Endodermal cell (in vitro differentiated cells): ENCODE measurements around the gene HSPB1. TPM values are rescaled to one million over a fixed set of nuclear protein-coding genes. Genes with fewer than 3 reads are reported as not detected.

Experiments used
- DNase-seq: peaks from one replicate; pipeline ENCODE4 v3.0.0-alpha.2; 2017
- H3K27ac ChIP-seq: 2 replicates; pipeline ENCODE4 v1.5.1; 2013; ENCODE audit warnings: mild to moderate bottlenecking, low read depth, low read length, moderate library complexity
- H3K27me3 ChIP-seq: 2 replicates; pipeline ENCODE4 v1.6.1; 2013; ENCODE audit warnings: mild to moderate bottlenecking, low read length, moderate library complexity; ENCODE audit not compliant: insufficient read depth, control insufficient read depth, poor library complexity, severe bottlenecking
- H3K36me3 ChIP-seq: 2 replicates; pipeline ENCODE4 v1.7.0; 2013; ENCODE audit warnings: mild to moderate bottlenecking, low read length, moderate library complexity; ENCODE audit not compliant: control insufficient read depth, insufficient read depth
- H3K4me1 ChIP-seq: one replicate; pipeline ENCODE4 v1.7.0; 2013; ENCODE audit warnings: low read length; ENCODE audit not compliant: control insufficient read depth, insufficient read depth
- H3K4me3 ChIP-seq: 2 replicates; pipeline ENCODE4 v1.5.1; 2013; ENCODE audit warnings: mild to moderate bottlenecking, low read length, moderate library complexity
- H3K9ac ChIP-seq: 2 replicates; pipeline ENCODE4 v1.6.1; 2013; ENCODE audit warnings: mild to moderate bottlenecking, low read length, moderate library complexity; ENCODE audit not compliant: poor library complexity, severe bottlenecking; ENCODE audit errors: extremely low read depth
- H3K9me3 ChIP-seq: 2 replicates; pipeline ENCODE4 v1.6.1; 2013; ENCODE audit warnings: mild to moderate bottlenecking, low read length, moderate library complexity; ENCODE audit not compliant: control insufficient read depth
- H3K27ac Mint-ChIP-seq: 2 replicates; pipeline ENCODE4 v1.8.0; 2020; ENCODE audit warnings: mixed read lengths
- H3K27me3 Mint-ChIP-seq: 2 replicates; pipeline ENCODE4 v1.8.0; 2021; ENCODE audit warnings: mild to moderate bottlenecking, mixed read lengths; ENCODE audit not compliant: insufficient read depth
- H3K36me3 Mint-ChIP-seq: 2 replicates; pipeline ENCODE4 v1.8.0; 2020; ENCODE audit warnings: low read depth, mixed read lengths
- H3K4me1 Mint-ChIP-seq: 2 replicates; pipeline ENCODE4 v1.8.0; 2020; ENCODE audit warnings: mixed read lengths
- H3K4me3 Mint-ChIP-seq: 2 replicates; pipeline ENCODE4 v1.8.0; 2020; ENCODE audit warnings: mild to moderate bottlenecking, moderate library complexity, mixed read lengths
- H3K9me3 Mint-ChIP-seq: 2 replicates; pipeline ENCODE4 v1.8.0; 2020; ENCODE audit warnings: mild to moderate bottlenecking, mixed read lengths
- CTCF ChIP-seq: fragments of 200-600 bp; sonication (generic); conservative IDR thresholded peaks from 2 replicates; pipeline ENCODE4 v1.5.0; 2021; ENCODE audit warnings: antibody characterized with exemption, mild to moderate bottlenecking
- WGBS, 2 experiments: methylation state at CpG; one replicate each; pipeline versions ENCODE4 v1.1.5 to v1.1.7; 2013; ENCODE audit warnings: missing lambda C conversion rate in 2 of 2, mixed read lengths in 1 of 2; ENCODE audit not compliant: insufficient coverage in 1 of 2, insufficient read length in 1 of 2; 5-methylcytosine and 5-hydroxymethylcytosine counted together
- total RNA-seq, 2 donors: library from RNA; stranded (reverse); fragmentation: NEBNext Ultra II Directional in 1 of 2; extraction: Animal tissue kit (Norgen Biotek cat#: 25700) in 1 of 2; gene quantifications; 2 replicates in 1 of 2; 3 replicates in 1 of 2; pipeline ENCODE4 v1.2.1, GENCODE V29; 2021

The HSPB1 gene
- total RNA-seq, 2 donors from 2014 or later = 244 to 248 TPM

GRCh38 chr7:76327610-76328009, 25.1 kb downstream of the HSPB1 start:
- H3K27me3 ChIP-seq = no peaks in the 10 kb centered on the region
- no peak for TF ChIP-seq CTCF
- Mint-ChIP-seq H3K9me3 (no peaks in the 10 kb centered on the region), H3K27ac (no peak overlapping the region), H3K27me3 (no peaks in the 10 kb centered on the region), H3K4me1 (peaks cover 4% of the 10 kb centered on the region), H3K36me3 (peaks cover 65% of the 10 kb centered on the region), H3K4me3 (no peak overlapping the region)
- H3K4me1 ChIP-seq = no peaks in the 10 kb centered on the region
- H3K9me3 ChIP-seq = no peaks in the 10 kb centered on the region
- 87 to 100% methylated on average over 3 to 6 of the region's 7 CpGs for WGBS, 2 experiments
- no peak for DNase-seq
- H3K4me3 ChIP-seq = no peak overlapping the region
- H3K36me3 ChIP-seq = peaks cover 90% of the 10 kb centered on the region
- no peak overlapping the region for H3K9ac ChIP-seq
- no peak overlapping the region for H3K27ac ChIP-seq

GRCh38 chr7:76328389-76328788, 25.9 kb downstream of the HSPB1 start:
- H3K27ac Mint-ChIP-seq = peak overlapping the region; percentile 61
- Histone ChIP-seq H3K27me3 (no peaks in the 10 kb centered on the region), H3K9me3 (no peaks in the 10 kb centered on the region), H3K4me3 (no peak overlapping the region), H3K27ac (no peak overlapping the region), H3K36me3 (peaks cover 88% of the 10 kb centered on the region), H3K4me1 (no peaks in the 10 kb centered on the region), H3K9ac (no peak overlapping the region)
- no peak for TF ChIP-seq CTCF
- peaks cover 4% of the 10 kb centered on the region for H3K4me1 Mint-ChIP-seq
- no peaks in the 10 kb centered on the region for H3K9me3 Mint-ChIP-seq
- 95% methylated on average over 10 to 15 of the region's 15 CpGs for WGBS, 2 experiments
- no peaks in the 10 kb centered on the region for H3K27me3 Mint-ChIP-seq
- H3K36me3 Mint-ChIP-seq = peaks cover 62% of the 10 kb centered on the region
- no peak for DNase-seq
- no peak overlapping the region for H3K4me3 Mint-ChIP-seq

- peak overlapping the region; percentile 27 for H3K27ac Mint-ChIP-seq
These were observed 27.0 kb downstream of the HSPB1 start for GRCh38 chr7:76329479-76329878.

More at GRCh38 chr7:76329479-76329878, 27.0 kb downstream of the HSPB1 start:
- Histone ChIP-seq H3K9ac (no peak overlapping the region), H3K9me3 (no peaks in the 10 kb centered on the region), H3K27me3 (no peaks in the 10 kb centered on the region), H3K36me3 (peaks cover 90% of the 10 kb centered on the region), H3K27ac (no peak overlapping the region), H3K4me1 (no peaks in the 10 kb centered on the region), H3K4me3 (no peak overlapping the region)
- DNase-seq = no peak
- Mint-ChIP-seq H3K36me3 (peaks cover 65% of the 10 kb centered on the region), H3K9me3 (no peaks in the 10 kb centered on the region), H3K4me3 (no peak overlapping the region), H3K27me3 (no peaks in the 10 kb centered on the region), H3K4me1 (peaks cover 4% of the 10 kb centered on the region)
- TF ChIP-seq CTCF = no peak
- 94 to 95% methylated on average over 24 to 29 of the region's 29 CpGs for WGBS, 2 experiments
